GM12878 (cell line): ENCODE results near the gene CYP3A4. TPM values are rescaled to one million over a fixed set of nuclear protein-coding genes. Genes with fewer than 3 reads are reported as not detected.

Experiments
- ATAC-seq: fragments of 200-7000 bp; cut with Tn5 transposase; 3 replicates; pipeline ENCODE4 v1.9.1; 2020; ENCODE audit warnings: mild to moderate bottlenecking, moderate library complexity
- BruUV-seq: library from RNA; stranded (reverse); fragments of 400-500 nt; replicated peaks from 2 replicates; lab custom pipeline; 2021; lab: Mats Ljungman, UMichigan
- CTCF ChIA-PET: fragments of 300-600 bp; sonication (Branson Sonifier 250); formaldehyde crosslinking; extraction: SDS; loops from one replicate; lab custom pipeline; 2021; ENCODE audit warnings: inconsistent platforms; lab: Yijun Ruan, JAX
- POLR2A ChIA-PET: fragments of 350-600 bp; formaldehyde crosslinking; extraction: SDS; loops from one replicate; lab custom pipeline; 2021; ENCODE audit warnings: inconsistent platforms; lab: Charles Lee
- RAD21 ChIA-PET: fragments of 300-600 bp; sonication (Branson Sonifier 250); formaldehyde crosslinking; loops from one replicate; lab custom pipeline; 2023; ENCODE audit warnings: antibody characterized with exemption; ENCODE audit not compliant: unreplicated experiment; lab: Charles Lee
- SMC1A ChIA-PET: fragments of 300-600 bp; sonication (Branson Sonifier 250); formaldehyde crosslinking; loops from one replicate; lab custom pipeline; 2023; ENCODE audit not compliant: unreplicated experiment, uncharacterized antibody; lab: Charles Lee
- DNase-seq: peaks from one replicate; pipeline ENCODE4 v3.0.0-alpha.2; 2011; ENCODE audit warnings: low read depth, low spot score
- FAIRE-seq: peaks from 3 replicates; lab custom pipeline; 2011; peaks lifted over from hg19 to GRCh38; lab: Jason Lieb, UNC
- H2AFZ ChIP-seq: 2 replicates; pipeline ENCODE4 v1.6.0; 2011; ENCODE audit warnings: low read depth, low read length, control low read depth; ENCODE audit not compliant: control insufficient read depth
- H3K27ac ChIP-seq: 2 replicates; pipeline ENCODE4 v1.5.1; 2011; ENCODE audit warnings: control low read depth; ENCODE audit not compliant: control insufficient read depth, insufficient read depth
- H3K27me3 ChIP-seq, 2 experiments: replicated peaks in 1 of 2; 2 replicates each; pipeline versions ENCODE4 v1.6.0 to v1.6.1; 2011; ENCODE audit warnings: low read length in 1 of 2; ENCODE audit not compliant: control insufficient read depth in 2 of 2, insufficient read depth in 2 of 2
- H3K36me3 ChIP-seq, 2 experiments: 2 replicates each; pipeline ENCODE4 v1.5.1; 2011; ENCODE audit warnings: low read length in 1 of 2; ENCODE audit not compliant: control insufficient read depth in 2 of 2, insufficient read depth in 2 of 2
- H3K4me1 ChIP-seq: 2 replicates; pipeline ENCODE4 v1.6.1; 2011; ENCODE audit warnings: mild to moderate bottlenecking, low read length, moderate library complexity, mixed read lengths; ENCODE audit not compliant: control insufficient read depth, insufficient read depth
- H3K4me2 ChIP-seq: 2 replicates; pipeline ENCODE4 v1.6.0; 2011; ENCODE audit warnings: control low read depth; ENCODE audit not compliant: control insufficient read depth, insufficient read depth
- H3K4me3 ChIP-seq: fragments of 200-600 bp; sonication (generic); 2 replicates; pipeline ENCODE4 v1.5.1; 2016
- H3K79me2 ChIP-seq: 2 replicates; pipeline ENCODE4 v1.6.0; 2011; ENCODE audit warnings: low read length; ENCODE audit not compliant: control insufficient read depth, insufficient read depth
- H3K9ac ChIP-seq: 2 replicates; pipeline ENCODE4 v1.8.0; 2011; ENCODE audit warnings: low read length, control low read depth, mixed read lengths; ENCODE audit not compliant: control insufficient read depth, insufficient read depth
- H3K9me3 ChIP-seq: replicated peaks from 3 replicates; pipeline ENCODE4 v1.5.1; 2011; ENCODE audit warnings: mild to moderate bottlenecking, low read length; ENCODE audit not compliant: control insufficient read depth, insufficient read depth
- H4K20me1 ChIP-seq: 2 replicates; pipeline ENCODE4 v1.6.0; 2011; ENCODE audit not compliant: control insufficient read depth, insufficient read depth
- EGR1 ChIP-seq, 2 experiments: IDR thresholded peaks; 1 replicate in 1 of 2; 2 replicates in 1 of 2; pipeline ENCODE4 v1.6.1; 2011 to 2012; ENCODE audit warnings: low read depth in 2 of 2, low read length in 2 of 2, borderline replicate concordance in 1 of 2, mild to moderate bottlenecking in 1 of 2, moderate library complexity in 1 of 2
- JUND ChIP-seq: IDR thresholded peaks from 2 replicates; pipeline ENCODE4 v1.6.1; 2012; ENCODE audit warnings: low read depth, mild to moderate bottlenecking, low read length, improper control_type of control experiment, moderate library complexity
- LARP7 ChIP-seq: fragments of 450-650 bp; IDR thresholded peaks from 2 replicates; pipeline ENCODE4 v1.6.1; 2017; ENCODE audit warnings: mild to moderate bottlenecking
- MYB ChIP-seq: fragments of 150-350 bp; IDR thresholded peaks from 2 replicates; pipeline ENCODE4 v1.6.1; 2014; ENCODE audit warnings: mild to moderate bottlenecking, low read depth, low read length, borderline replicate concordance
- PAX8 ChIP-seq: fragments of 450-650 bp; IDR thresholded peaks from 2 replicates; pipeline ENCODE4 v1.6.1; 2017; ENCODE audit warnings: mild to moderate bottlenecking, moderate library complexity
- RBBP5 ChIP-seq: fragments of 200-600 bp; sonication (generic); conservative IDR thresholded peaks from 2 replicates; pipeline ENCODE4 v1.6.1; 2016
- SIN3A ChIP-seq: IDR thresholded peaks from 2 replicates; pipeline ENCODE4 v1.6.1; 2012; ENCODE audit warnings: low read depth, low read length, improper control_type of control experiment
- SMARCA5 ChIP-seq: fragments of 450-650 bp; IDR thresholded peaks from 2 replicates; pipeline ENCODE4 v1.6.1; 2017; ENCODE audit warnings: mild to moderate bottlenecking
- TARDBP ChIP-seq: IDR thresholded peaks from 2 replicates; pipeline ENCODE4 v1.6.1; 2016; ENCODE audit warnings: borderline replicate concordance
- WGBS: methylation state at CpG from one replicate; pipeline ENCODE4 v1.1.6; 2016; ENCODE audit warnings: low lambda C conversion rate; ENCODE audit not compliant: insufficient replicate concordance, insufficient coverage; ENCODE audit errors: missing lambda C conversion rate; 5-methylcytosine and 5-hydroxymethylcytosine counted together
- in situ Hi-C: fragments of 300-500 bp; cut with MboI; formaldehyde crosslinking; loops from 9 replicates; pipeline ENCODE4 v1.14.3; 2018; ENCODE audit warnings: mixed read lengths
- intact Hi-C: fragments of 100-400 bp; cut with micrococcal nuclease; formaldehyde crosslinking; loops from one replicate; pipeline ENCODE4 v1.14.2; 2022; ENCODE audit not compliant: unreplicated experiment
- polyA plus RNA-seq, 11 experiments: library from polyadenylated mRNA; depleted of rRNA in 4 of 11; unstranded in 6 of 11; stranded (reverse) in 5 of 11; fragments of >200 nt; fragmentation: Nextera tagmentation in 4 of 11; fragmentation: Illumina TruSeq in 1 of 11; extraction: Ambion mirVana in 4 of 11; extraction: Trizol in 1 of 11; gene quantifications; 1 replicate in 1 of 11; 2 replicates in 10 of 11; pipeline versions ENCODE4 v1.2.1 to v1.2.3, GENCODE V29; 2011 to 2016; ENCODE audit warnings: inconsistent platforms in 2 of 11, missing spikeins in 2 of 11, low read depth in 1 of 11
- total RNA-seq, 4 experiments: library from RNA; depleted of rRNA in 3 of 4; stranded (reverse); fragments of >200 nt in 3 of 4; fragmentation: Illumina TruSeq in 1 of 4; extraction: Trizol in 1 of 4; gene quantifications; 2 replicates each; pipeline versions ENCODE4 v1.2.1 to v1.2.3, GENCODE V29; 2013 to 2021
- TF ChIP-seq, protein P1 (sequence below): fragments of 450-650 bp; IDR thresholded peaks from 2 replicates; pipeline ENCODE4 v1.6.1; 2017; ENCODE audit warnings: mild to moderate bottlenecking

The CYP3A4 gene
- total and polyA plus RNA-seq, 10 of the 15 experiments (the other 5 are each of a cell fraction or from before 2014, with no cell fraction given), result 0.02 to 0.21 (median 0.04) TPM; not detected in 7

DNA sequence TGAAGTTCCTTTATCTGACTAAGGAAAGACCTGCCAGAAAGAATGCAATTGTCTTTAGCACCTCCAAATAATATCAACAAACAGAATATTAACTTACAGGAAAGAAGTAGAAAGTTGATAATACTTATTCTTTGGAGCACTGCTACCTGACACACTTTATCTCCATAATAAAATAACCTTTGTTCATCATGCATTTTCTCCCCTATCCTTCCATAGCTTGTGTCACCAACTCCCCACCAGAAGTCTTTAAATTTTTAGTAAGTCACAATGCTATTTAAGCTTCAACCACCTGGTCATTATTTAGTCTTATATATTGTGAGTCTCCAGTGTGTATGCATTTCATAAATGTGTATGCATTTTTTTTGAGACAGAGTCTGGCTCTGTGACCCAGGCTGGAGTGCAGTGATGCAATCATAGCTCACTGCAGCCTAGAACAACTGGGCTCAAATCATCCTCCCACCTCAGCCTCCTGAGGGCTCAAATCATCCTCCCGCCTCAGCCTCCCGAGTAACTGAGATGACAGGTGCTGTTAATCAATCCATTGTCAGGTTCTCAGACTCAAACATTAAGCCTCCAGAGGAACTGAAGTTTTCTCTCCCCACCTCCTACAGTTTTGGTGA lies 36.5 kb upstream of the CYP3A4 start:
- no peak for ATAC-seq
- Histone ChIP-seq H3K4me2 (no peak overlapping the region), H3K36me3 (no peaks in the 10 kb centered on the region), H3K27ac (no peak overlapping the region), H3K4me1 (no peaks in the 10 kb centered on the region), H3K27me3 (no peaks in the 10 kb centered on the region), H3K79me2 (no peaks in the 10 kb centered on the region), H3K9me3 (no peaks in the 10 kb centered on the region; the same call in 2 of the 3 replicates), H3K4me3 (no peak overlapping the region), H2AFZ (no peak overlapping the region), H3K9ac (no peak overlapping the region), H4K20me1 (no peaks in the 10 kb centered on the region)
- 43% methylated on average over 2 of the region's 2 CpGs for WGBS
- ChIA-PET RAD21 (no interaction called here), CTCF (no interaction called here), SMC1A (interaction anchor here (0.8 to 1.7 kb wide), 3 partner anchors 10 to 56 kb away, joined by 3 to 5 read pairs (median 3); no protein-coding TSS in a partner anchor), POLR2A (no interaction called here)
- TF ChIP-seq SIN3A (no peak), LARP7 (no peak), PAX8 (no peak), EGR1 (IDR thresholded peaks at IDR 0.05; ENCODE audit: borderline replicate concordance in 1 of 2, low read depth in 2 of 2, low read length in 2 of 2) (no peak), RBBP5 (no peak), SMARCA5 (no peak), TARDBP (no peak), MYB (no peak), JUND (no peak)
- TF ChIP-seq, protein P1, sequence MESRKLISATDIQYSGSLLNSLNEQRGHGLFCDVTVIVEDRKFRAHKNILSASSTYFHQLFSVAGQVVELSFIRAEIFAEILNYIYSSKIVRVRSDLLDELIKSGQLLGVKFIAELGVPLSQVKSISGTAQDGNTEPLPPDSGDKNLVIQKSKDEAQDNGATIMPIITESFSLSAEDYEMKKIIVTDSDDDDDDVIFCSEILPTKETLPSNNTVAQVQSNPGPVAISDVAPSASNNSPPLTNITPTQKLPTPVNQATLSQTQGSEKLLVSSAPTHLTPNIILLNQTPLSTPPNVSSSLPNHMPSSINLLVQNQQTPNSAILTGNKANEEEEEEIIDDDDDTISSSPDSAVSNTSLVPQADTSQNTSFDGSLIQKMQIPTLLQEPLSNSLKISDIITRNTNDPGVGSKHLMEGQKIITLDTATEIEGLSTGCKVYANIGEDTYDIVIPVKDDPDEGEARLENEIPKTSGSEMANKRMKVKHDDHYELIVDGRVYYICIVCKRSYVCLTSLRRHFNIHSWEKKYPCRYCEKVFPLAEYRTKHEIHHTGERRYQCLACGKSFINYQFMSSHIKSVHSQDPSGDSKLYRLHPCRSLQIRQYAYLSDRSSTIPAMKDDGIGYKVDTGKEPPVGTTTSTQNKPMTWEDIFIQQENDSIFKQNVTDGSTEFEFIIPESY, result no peak
- DNase-seq, result no peak
- intact Hi-C loops (no loop called here), in situ Hi-C loops (no loop called here)
- FAIRE-seq, result peak; percentile 44
- no TSS peak for BruUV-seq
